HCT116 (cell line): ENCODE measurements around the gene RCBTB1. TPM values are rescaled to one million over a fixed set of nuclear protein-coding genes. Genes with fewer than 3 reads are reported as not detected.
"Not testable (repeated sequence)": the region's sequence is repeated elsewhere in the genome, so short reads cannot be mapped to it uniquely, and the experiment has no call there.

ENCODE experiments used
- ATAC-seq: fragments of 200-7000 bp; cut with Tn5 transposase; 2 replicates; pipeline ENCODE4 v1.9.1; 2020; ENCODE audit warnings: mild to moderate bottlenecking, moderate library complexity
- BruUV-seq: library from RNA; stranded (reverse); fragments of 400-500 nt; replicated peaks from 2 replicates; lab custom pipeline; 2021; lab: Mats Ljungman, UMichigan
- CTCF ChIA-PET: fragments of 300-600 bp; sonication (Branson Sonifier 250); formaldehyde crosslinking; loops from one replicate; lab custom pipeline; 2021; ENCODE audit warnings: antibody characterized with exemption; lab: Charles Lee
- POLR2A ChIA-PET: fragments of 300-600, 350-600 bp; sonication (Branson Sonifier 250); formaldehyde crosslinking; loops from one replicate; lab custom pipeline; 2021; ENCODE audit warnings: antibody characterized with exemption; lab: Charles Lee
- RAD21 ChIA-PET, 2 experiments: fragments of 300-600 bp; sonication (Branson Sonifier 250); formaldehyde crosslinking; loops; one replicate each; lab custom pipeline; 2023; ENCODE audit warnings: low total read pairs in 2 of 2; ENCODE audit not compliant: uncharacterized antibody in 2 of 2, unreplicated experiment in 2 of 2, low non-redundant PET in 1 of 2; lab: Charles Lee
- DNase-seq: peaks from one replicate; pipeline ENCODE4 v3.0.0-alpha.2; 2010; ENCODE audit warnings: low read depth, low spot score
- H2AFZ ChIP-seq: fragments of 200-600 bp; shearing (Covaris generic), sonication (generic); 2 replicates; pipeline ENCODE4 v1.6.1; 2017; ENCODE audit warnings: low read depth, mixed run types, mixed read lengths, antibody characterized with exemption, low read length; ENCODE audit not compliant: poor library complexity, severe bottlenecking
- H3K27ac ChIP-seq: 2 replicates; pipeline ENCODE4 v1.5.1; 2012; ENCODE audit warnings: low read depth, low read length
- H3K27me3 ChIP-seq: fragments of 200-600 bp; sonication (generic); 2 replicates; pipeline ENCODE4 v1.6.1; 2016; ENCODE audit warnings: mixed run types, low read length, mixed read lengths; ENCODE audit not compliant: insufficient read depth
- H3K36me3 ChIP-seq, 2 experiments: fragments of 200-500 bp in 1 of 2; fragments of 200-600 bp in 1 of 2; sonication (Bioruptor generic) in 1 of 2; sonication (generic) in 1 of 2; 2 replicates each; pipeline versions ENCODE4 v1.5.1 to v1.6.1; 2014 to 2016; ENCODE audit warnings: low read length in 2 of 2, inconsistent platforms in 1 of 2, mixed read lengths in 1 of 2, mixed run types in 1 of 2; ENCODE audit not compliant: insufficient read depth in 2 of 2, control insufficient read depth in 1 of 2
- H3K4me1 ChIP-seq, 2 experiments: fragments of 200-600 bp in 1 of 2; sonication (generic) in 1 of 2; 2 replicates each; pipeline versions ENCODE4 v1.5.1 to v1.6.1; 2012 to 2017; ENCODE audit warnings: low read length in 2 of 2, inconsistent platforms in 1 of 2, mild to moderate bottlenecking in 1 of 2, mixed read lengths in 1 of 2, mixed run types in 1 of 2, moderate library complexity in 1 of 2; ENCODE audit not compliant: insufficient read depth in 2 of 2, control insufficient read depth in 1 of 2
- H3K4me2 ChIP-seq: fragments of 200-600 bp; sonication (generic); 2 replicates; pipeline ENCODE4 v1.6.1; 2017; ENCODE audit warnings: mixed run types, low read length, mixed read lengths
- H3K4me3 ChIP-seq, 2 experiments: fragments of 200-600 bp in 1 of 2; sonication (generic) in 1 of 2; replicated peaks in 1 of 2; 2 replicates each; pipeline ENCODE4 v1.5.1; 2011 to 2016; ENCODE audit warnings: low read length in 2 of 2, control low read depth in 1 of 2, low read depth in 1 of 2, mild to moderate bottlenecking in 1 of 2, mixed read lengths in 1 of 2, mixed run types in 1 of 2
- H3K79me2 ChIP-seq: fragments of 200-600 bp; sonication (generic); 2 replicates; pipeline ENCODE4 v1.6.1; 2017; ENCODE audit warnings: mild to moderate bottlenecking, mixed run types, low read length, moderate library complexity, mixed read lengths; ENCODE audit not compliant: insufficient read depth
- H3K9ac ChIP-seq: fragments of 200-600 bp; sonication (generic); 2 replicates; pipeline ENCODE4 v1.6.1; 2016; ENCODE audit warnings: low read length, mixed read lengths
- H3K9me2 ChIP-seq: fragments of 200-600 bp; sonication (generic), shearing (Covaris generic); 2 replicates; pipeline ENCODE4 v1.6.1; 2017; ENCODE audit warnings: mixed run types, mild to moderate bottlenecking, moderate library complexity; ENCODE audit not compliant: insufficient read depth
- H3K9me3 ChIP-seq, 2 experiments: fragments of 200-500 bp in 1 of 2; fragments of 200-600 bp in 1 of 2; sonication (Bioruptor generic) in 1 of 2; sonication (generic) in 1 of 2; 2 replicates each; pipeline ENCODE4 v1.6.1; 2014 to 2017; ENCODE audit warnings: low read length in 2 of 2, mixed read lengths in 2 of 2, inconsistent platforms in 1 of 2, low read depth in 1 of 2, mild to moderate bottlenecking in 1 of 2, mixed run types in 1 of 2, moderate library complexity in 1 of 2; ENCODE audit not compliant: control insufficient read depth in 1 of 2, insufficient read depth in 1 of 2
- H4K20me1 ChIP-seq: fragments of 200-600 bp; sonication (generic), shearing (Covaris generic); 2 replicates; pipeline ENCODE4 v1.6.1; 2017; ENCODE audit warnings: mixed run types, mild to moderate bottlenecking, moderate library complexity; ENCODE audit not compliant: insufficient read depth
- CEBPB ChIP-seq: IDR thresholded peaks from 2 replicates; pipeline ENCODE4 v1.6.1; 2012; ENCODE audit warnings: low read depth
- EGR1 ChIP-seq: IDR thresholded peaks from 2 replicates; pipeline ENCODE4 v1.6.1; 2012; ENCODE audit warnings: low read depth
- ELF1 ChIP-seq: IDR thresholded peaks from 2 replicates; pipeline ENCODE4 v1.6.1; 2012; ENCODE audit warnings: low read depth, borderline replicate concordance
- POLR2AphosphoS5 ChIP-seq: IDR thresholded peaks from 2 replicates; pipeline ENCODE4 v1.6.1; 2011; ENCODE audit warnings: mild to moderate bottlenecking, low read depth, low read length, moderate library complexity
- SRF ChIP-seq: IDR thresholded peaks from 2 replicates; pipeline ENCODE4 v1.6.1; 2012; ENCODE audit warnings: low read depth
- TCF7L2 ChIP-seq: IDR thresholded peaks from 2 replicates; pipeline ENCODE4 v1.7.0; 2011; ENCODE audit warnings: borderline replicate concordance, inconsistent platforms; ENCODE audit not compliant: insufficient read depth, insufficient read length; ENCODE audit errors: extremely low read depth
- YY1 ChIP-seq: IDR thresholded peaks from 2 replicates; pipeline ENCODE4 v1.6.1; 2011; ENCODE audit warnings: low read length, low read depth, moderate library complexity, mild to moderate bottlenecking; ENCODE audit not compliant: insufficient replicate concordance; ENCODE audit errors: extremely low read depth
- ZNF274 ChIP-seq: fragments of 200-500 bp; sonication (Bioruptor generic); IDR thresholded peaks from 2 replicates; pipeline ENCODE4 v1.6.1; 2014; ENCODE audit warnings: mild to moderate bottlenecking, low read depth, low read length, inconsistent platforms
- intact Hi-C: fragments of 100-400 bp; cut with micrococcal nuclease; formaldehyde crosslinking; loops from 2 replicates; pipeline ENCODE4 v1.10.0; 2022
- total RNA-seq: library from RNA; stranded (reverse); gene quantifications from one replicate; pipeline ENCODE4 v1.2.1, GENCODE V29; 2021; ENCODE audit not compliant: unreplicated experiment
- TF ChIP-seq, protein P1 (sequence below), 3 experiments: fragments of 200-600 bp in 1 of 3; sonication (generic) in 1 of 3; IDR thresholded peaks in 2 of 3; conservative IDR thresholded peaks in 1 of 3; 2 replicates each; pipeline ENCODE4 v1.5.1; 2012 to 2017; ENCODE audit warnings: low read depth in 2 of 3, low read length in 2 of 3, antibody characterized with exemption in 1 of 3, borderline replicate concordance in 1 of 3, control low read depth in 1 of 3, mild to moderate bottlenecking in 1 of 3, mixed read lengths in 1 of 3, mixed run types in 1 of 3, moderate library complexity in 1 of 3; ENCODE audit not compliant: insufficient read depth in 1 of 3
- TF ChIP-seq, protein P2 (sequence below): IDR thresholded peaks from 2 replicates; pipeline ENCODE4 v1.6.1; 2012

Gene RCBTB1
- total RNA-seq, 1 experiment from 2014 or later: 22.2 TPM

GRCh38 chr13:49616676-49617065 is 31.3 kb upstream of the RCBTB1 start (continued):
- TF ChIP-seq, protein P1, sequence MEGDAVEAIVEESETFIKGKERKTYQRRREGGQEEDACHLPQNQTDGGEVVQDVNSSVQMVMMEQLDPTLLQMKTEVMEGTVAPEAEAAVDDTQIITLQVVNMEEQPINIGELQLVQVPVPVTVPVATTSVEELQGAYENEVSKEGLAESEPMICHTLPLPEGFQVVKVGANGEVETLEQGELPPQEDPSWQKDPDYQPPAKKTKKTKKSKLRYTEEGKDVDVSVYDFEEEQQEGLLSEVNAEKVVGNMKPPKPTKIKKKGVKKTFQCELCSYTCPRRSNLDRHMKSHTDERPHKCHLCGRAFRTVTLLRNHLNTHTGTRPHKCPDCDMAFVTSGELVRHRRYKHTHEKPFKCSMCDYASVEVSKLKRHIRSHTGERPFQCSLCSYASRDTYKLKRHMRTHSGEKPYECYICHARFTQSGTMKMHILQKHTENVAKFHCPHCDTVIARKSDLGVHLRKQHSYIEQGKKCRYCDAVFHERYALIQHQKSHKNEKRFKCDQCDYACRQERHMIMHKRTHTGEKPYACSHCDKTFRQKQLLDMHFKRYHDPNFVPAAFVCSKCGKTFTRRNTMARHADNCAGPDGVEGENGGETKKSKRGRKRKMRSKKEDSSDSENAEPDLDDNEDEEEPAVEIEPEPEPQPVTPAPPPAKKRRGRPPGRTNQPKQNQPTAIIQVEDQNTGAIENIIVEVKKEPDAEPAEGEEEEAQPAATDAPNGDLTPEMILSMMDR (IDR thresholded peaks at IDR 0.05 in 2 of 3, conservative IDR thresholded peaks at IDR 0.05 in 1 of 3; ENCODE audit: borderline replicate concordance in 1 of 3, insufficient read depth in 1 of 3, low read depth in 2 of 3, low read length in 2 of 3): no peak
- TF ChIP-seq, protein P2, sequence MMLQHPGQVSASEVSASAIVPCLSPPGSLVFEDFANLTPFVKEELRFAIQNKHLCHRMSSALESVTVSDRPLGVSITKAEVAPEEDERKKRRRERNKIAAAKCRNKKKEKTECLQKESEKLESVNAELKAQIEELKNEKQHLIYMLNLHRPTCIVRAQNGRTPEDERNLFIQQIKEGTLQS: no peak
- TF ChIP-seq YY1 (no peak), ELF1 (no peak), CEBPB (no peak)

DNA sequence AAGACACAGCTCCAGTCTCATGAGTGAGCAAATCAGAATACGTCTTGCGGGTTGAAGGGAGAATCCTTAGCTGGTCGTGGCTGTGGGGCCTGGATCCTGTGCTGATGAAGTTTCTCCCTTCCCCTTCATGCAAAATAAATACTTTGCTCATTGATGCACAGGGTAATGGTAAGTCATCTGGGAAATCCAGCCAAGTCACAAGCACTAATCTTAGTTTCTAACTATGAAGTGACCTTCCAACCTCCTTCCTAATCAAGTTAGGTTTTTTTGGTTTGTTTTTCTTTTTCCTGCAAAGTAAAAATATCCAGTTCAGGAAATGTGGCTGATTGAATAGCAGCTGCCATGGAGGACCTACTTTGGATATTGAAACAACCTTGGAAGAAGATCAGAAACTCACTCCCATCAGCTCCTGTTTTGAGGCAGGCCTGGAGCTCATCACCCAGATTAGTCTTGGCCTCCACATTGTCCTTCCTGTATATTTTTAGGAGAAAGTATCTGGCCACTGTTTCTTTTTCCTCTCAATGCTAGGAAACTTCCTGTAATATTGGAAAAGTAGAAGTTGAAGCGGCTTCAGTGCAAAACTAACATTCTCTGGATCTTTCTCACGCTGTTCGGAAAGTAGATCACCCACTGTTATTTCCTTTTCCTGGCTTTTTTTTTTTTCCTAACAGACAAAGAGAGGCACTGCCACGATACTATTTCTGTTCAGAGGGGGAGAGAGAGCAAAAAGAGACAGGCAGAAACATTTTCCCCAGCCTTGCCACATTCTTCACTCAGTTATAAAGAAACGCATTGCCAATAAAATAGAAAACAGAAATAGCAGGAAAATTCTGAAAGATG is 30.7 kb upstream of the RCBTB1 start:
- Histone ChIP-seq H3K4me3 (no peak overlapping the region), H3K79me2 (no peaks in the 10 kb centered on the region), H3K27me3 (no peaks in the 10 kb centered on the region), H3K9me2 (no peaks in the 10 kb centered on the region), H3K4me2 (no peak overlapping the region), H2AFZ (no peak overlapping the region), H3K9me3 (no peaks in the 10 kb centered on the region), H3K4me1 (no peaks in the 10 kb centered on the region), H3K27ac (no peak overlapping the region), H4K20me1 (no peaks in the 10 kb centered on the region), H3K9ac (no peak overlapping the region), H3K36me3 (no peaks in the 10 kb centered on the region)
- BruUV-seq: no TSS peak
- ATAC-seq (no peak), DNase-seq (no peak)
- intact Hi-C loops: no loop called here
- RAD21 ChIA-PET: no interaction called here
- CTCF ChIA-PET: no interaction called here
- POLR2A ChIA-PET: no interaction called here
- TF ChIP-seq, protein P1 (IDR thresholded peaks at IDR 0.05 in 2 of 3, conservative IDR thresholded peaks at IDR 0.05 in 1 of 3; ENCODE audit: borderline replicate concordance in 1 of 3, insufficient read depth in 1 of 3, low read depth in 2 of 3, low read length in 2 of 3): no peak
- TF ChIP-seq YY1: no peak
- TF ChIP-seq TCF7L2: no peak
- TF ChIP-seq POLR2AphosphoS5: no peak
- no peak for TF ChIP-seq EGR1
- no peak for TF ChIP-seq ZNF274
- TF ChIP-seq SRF: no peak
- TF ChIP-seq, all 23 proteins: peak for 0

DNA sequence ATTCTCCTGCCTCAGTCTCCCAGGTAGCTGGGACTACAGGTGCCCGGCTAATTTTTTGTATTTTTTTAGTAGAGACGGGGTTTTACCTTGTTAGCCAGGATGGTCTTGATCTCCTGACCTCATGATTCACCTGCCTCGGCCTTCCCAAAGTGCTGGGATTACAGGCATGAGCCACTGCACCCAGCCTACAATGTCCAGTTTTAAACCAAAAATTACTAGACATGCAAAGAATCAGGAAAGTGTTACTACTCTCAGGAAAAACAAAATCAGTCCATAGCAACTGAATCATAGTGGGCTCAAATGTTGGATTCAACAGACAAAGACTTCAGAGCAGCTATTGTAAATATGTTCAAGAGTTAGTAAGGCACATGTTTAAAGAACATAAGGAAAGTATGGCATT is 26.7 kb upstream of the RCBTB1 start:
- BruUV-seq, H3K27me3 ChIP-seq, POLR2A ChIA-PET, H4K20me1 ChIP-seq, H3K36me3 ChIP-seq, RAD21 ChIA-PET, H3K79me2 ChIP-seq, H3K9me3 ChIP-seq, intact Hi-C loops, H3K27ac ChIP-seq, ATAC-seq, H2AFZ ChIP-seq, H3K9ac ChIP-seq, H3K9me2 ChIP-seq, H3K4me2 ChIP-seq, H3K4me1 ChIP-seq, H3K4me3 ChIP-seq, DNase-seq: not testable (repeated sequence)
- CTCF ChIA-PET: interaction anchor here (1.1 kb wide), 1 partner anchor 58 kb away, joined by 3 read pairs; no protein-coding TSS in a partner anchor
